HepG2 (cell line): ENCODE measurements around the gene GIMAP1. TPM values are rescaled to one million over a fixed set of nuclear protein-coding genes. Genes with fewer than 3 reads are reported as not detected.

ENCODE experiments used
- ATAC-seq: fragments of 200-7000 bp; cut with Tn5 transposase; 3 replicates; pipeline ENCODE4 v1.9.1; 2020; ENCODE audit warnings: mild to moderate bottlenecking, moderate library complexity
- BruUV-seq: library from RNA; stranded (reverse); fragments of 400-500 nt; replicated peaks from 2 replicates; lab custom pipeline; 2021; lab: Mats Ljungman, UMichigan
- CTCF ChIA-PET: fragments of 300-600 bp; formaldehyde crosslinking; extraction: SDS; loops from one replicate; lab custom pipeline; 2021; ENCODE audit warnings: low total read pairs, inconsistent platforms, low intra/inter-chr PET ratio; lab: Yijun Ruan, JAX
- POLR2A ChIA-PET: fragments of 350-600 bp; sonication (Branson Sonifier 250); formaldehyde crosslinking; loops from one replicate; lab custom pipeline; 2020; ENCODE audit warnings: antibody characterized with exemption, inconsistent platforms; lab: Yijun Ruan, JAX
- DNase-seq: peaks from one replicate; pipeline ENCODE4 v3.0.0-alpha.2; 2015; ENCODE audit warnings: low spot score
- FAIRE-seq: peaks from 3 replicates; lab custom pipeline; 2011; peaks lifted over from hg19 to GRCh38; lab: Jason Lieb, UNC
- H2AFZ ChIP-seq: one replicate; pipeline ENCODE4 v1.6.1; 2011; ENCODE audit warnings: low read length, inconsistent platforms
- H3K27ac ChIP-seq: fragments of 300-600 bp; 3 replicates; pipeline ENCODE4 v1.8.0; 2011; ENCODE audit warnings: mixed run types, mild to moderate bottlenecking, mixed read lengths, low read length, inconsistent platforms; ENCODE audit not compliant: insufficient read depth; ENCODE audit errors: extremely low read length
- H3K27me3 ChIP-seq, 2 experiments: fragments of 200-600 bp in 1 of 2; 2 replicates in 1 of 2; 3 replicates in 1 of 2; pipeline versions ENCODE4 v1.6.0 to v1.8.0; 2011; ENCODE audit warnings: low read length in 2 of 2, mild to moderate bottlenecking in 2 of 2, moderate library complexity in 2 of 2, inconsistent platforms in 1 of 2; ENCODE audit not compliant: insufficient read depth in 2 of 2, control insufficient read depth in 1 of 2
- H3K36me3 ChIP-seq, 2 experiments: fragments of 200-600 bp in 1 of 2; replicated peaks in 1 of 2; 2 replicates in 1 of 2; 3 replicates in 1 of 2; pipeline versions ENCODE4 v1.5.1 to v1.8.0; 2011; ENCODE audit warnings: low read length in 2 of 2, inconsistent platforms in 1 of 2; ENCODE audit not compliant: insufficient read depth in 2 of 2, control insufficient read depth in 1 of 2
- H3K4me1 ChIP-seq: 2 replicates; pipeline ENCODE4 v1.5.1; 2012; ENCODE audit warnings: low read length, inconsistent platforms; ENCODE audit not compliant: insufficient read depth
- H3K4me2 ChIP-seq: 2 replicates; pipeline ENCODE4 v1.6.0; 2011; ENCODE audit warnings: low read depth, low read length, inconsistent platforms
- H3K4me3 ChIP-seq, 3 experiments: fragments of 200-600 bp in 1 of 3; sonication (generic), shearing (Covaris generic) in 1 of 3; replicated peaks in 1 of 3; 2 replicates each; pipeline ENCODE4 v1.5.1; 2011 to 2016; ENCODE audit warnings: low read length in 3 of 3, inconsistent platforms in 2 of 3, low read depth in 2 of 3, mild to moderate bottlenecking in 2 of 3, control low read depth in 1 of 3, mixed read lengths in 1 of 3; ENCODE audit not compliant: insufficient read depth in 1 of 3
- H3K79me2 ChIP-seq: one replicate; pipeline ENCODE4 v1.6.1; 2011; ENCODE audit warnings: low read length, inconsistent platforms; ENCODE audit not compliant: insufficient read depth
- H3K9ac ChIP-seq: 2 replicates; pipeline ENCODE4 v1.6.0; 2011; ENCODE audit warnings: mild to moderate bottlenecking, low read depth, low read length, inconsistent platforms; ENCODE audit not compliant: insufficient read depth
- H3K9me3 ChIP-seq: 2 replicates; pipeline ENCODE4 v1.5.1; 2012; ENCODE audit warnings: mild to moderate bottlenecking, low read length
- H4K20me1 ChIP-seq: 2 replicates; pipeline ENCODE4 v1.6.0; 2011; ENCODE audit warnings: inconsistent platforms, mild to moderate bottlenecking, low read length, moderate library complexity; ENCODE audit not compliant: insufficient read depth
- ATF2 ChIP-seq: sonication (generic); formaldehyde crosslinking; IDR thresholded peaks from 2 replicates; pipeline ENCODE4 v1.4.0; 2020; ENCODE audit warnings: missing genetic modification reagents
- LCORL ChIP-seq, 2 experiments: fragments of 450-650 bp in 1 of 2; sonication (generic) in 1 of 2; formaldehyde crosslinking in 1 of 2; IDR thresholded peaks; 2 replicates each; pipeline versions ENCODE4 v1.5.0 to v1.6.1; 2017 to 2020; ENCODE audit warnings: antibody characterized with exemption in 1 of 2, missing genetic modification reagents in 1 of 2
- NR2F2 ChIP-seq: IDR thresholded peaks from 2 replicates; pipeline ENCODE4 v1.6.1; 2012; ENCODE audit warnings: low read depth, inconsistent platforms, borderline replicate concordance
- NR3C1 ChIP-seq: sonication (generic); formaldehyde crosslinking; IDR thresholded peaks from 2 replicates; pipeline ENCODE4 v1.4.0; 2020; ENCODE audit warnings: missing genetic modification reagents
- REL ChIP-seq: sonication (generic); formaldehyde crosslinking; conservative IDR thresholded peaks from 2 replicates; pipeline ENCODE4 v1.8.0; 2022; ENCODE audit warnings: mild to moderate bottlenecking, missing genetic modification reagents, moderate library complexity
- ZBTB46 ChIP-seq: sonication (generic); formaldehyde crosslinking; IDR thresholded peaks from 2 replicates; pipeline ENCODE4 v1.4.0; 2020; ENCODE audit warnings: mild to moderate bottlenecking, missing genetic modification reagents, borderline replicate concordance
- ZFP91 ChIP-seq: sonication (generic); formaldehyde crosslinking; IDR thresholded peaks from 2 replicates; pipeline ENCODE4 v1.9.0; 2022; ENCODE audit warnings: missing genetic modification reagents, mild to moderate bottlenecking, borderline replicate concordance
- ZFX ChIP-seq: sonication (generic); formaldehyde crosslinking; IDR thresholded peaks from 2 replicates; pipeline ENCODE4 v1.4.0; 2020; ENCODE audit warnings: mild to moderate bottlenecking, low read depth, missing genetic modification reagents, moderate library complexity
- ZHX2 ChIP-seq, 2 experiments: sonication (generic) in 1 of 2; formaldehyde crosslinking in 1 of 2; IDR thresholded peaks; 2 replicates each; pipeline versions ENCODE4 v1.6.1 to v1.9.0; 2014 to 2022; ENCODE audit warnings: antibody characterized with exemption in 1 of 2, borderline replicate concordance in 1 of 2, inconsistent platforms in 1 of 2, low read depth in 1 of 2, missing genetic modification reagents in 1 of 2
- ZNF441 ChIP-seq: sonication (generic); formaldehyde crosslinking; IDR thresholded peaks from 2 replicates; pipeline ENCODE4 v1.7.0; 2021; ENCODE audit warnings: missing genetic modification reagents, borderline replicate concordance
- ZNF556 ChIP-seq: sonication (generic); formaldehyde crosslinking; IDR thresholded peaks from 2 replicates; pipeline ENCODE4 v1.4.0; 2020; ENCODE audit warnings: mild to moderate bottlenecking, missing genetic modification reagents, borderline replicate concordance
- WGBS: methylation state at CpG from one replicate; pipeline ENCODE4 v1.1.6; 2017; ENCODE audit warnings: low lambda C conversion rate; 5-methylcytosine and 5-hydroxymethylcytosine counted together
- in situ Hi-C: cut with HindIII; loops from 2 replicates; pipeline ENCODE4 v1.10.0; 2017; ENCODE audit warnings: low pct_unique_long_range_greater_than_20kb; ENCODE audit not compliant: extremely low pct_ligation_motif_present
- intact Hi-C: fragments of 100-400 bp; cut with micrococcal nuclease; formaldehyde crosslinking; loops from one replicate; pipeline ENCODE4 v1.10.0; 2022; ENCODE audit not compliant: unreplicated experiment
- polyA plus RNA-seq, 8 experiments: library from polyadenylated mRNA; depleted of rRNA in 3 of 8; stranded (reverse) in 7 of 8; unstranded in 1 of 8; fragments of >200 nt; fragmentation: Illumina TruSeq in 4 of 8; extraction: Trizol in 4 of 8; gene quantifications; 2 replicates each; pipeline versions ENCODE4 v1.2.1 to v1.2.3, GENCODE V29; 2011 to 2016; ENCODE audit warnings: low read depth in 4 of 8, missing spikeins in 1 of 8, mixed read lengths in 1 of 8; ENCODE audit not compliant: insufficient read depth in 1 of 8
- total RNA-seq, 5 experiments: library from RNA; depleted of rRNA; stranded (reverse); fragments of >200 nt; fragmentation: Illumina TruSeq; extraction: Trizol; gene quantifications; 2 replicates each; pipeline ENCODE4 v1.2.3, GENCODE V29; 2016; ENCODE audit warnings: low read depth in 1 of 5

Gene GIMAP1
- total and polyA plus RNA-seq, 2 of the 13 experiments (the other 11 are each of a cell fraction or from before 2014, with no cell fraction given) = not detected

GRCh38 chr7:150727381-150727780, 11.0 kb downstream of the GIMAP1 start:
- BruUV-seq = no TSS peak
- 3% methylated on average over 3 of the region's 3 CpGs for WGBS
- CTCF ChIA-PET = no interaction called here
- no peak overlapping the region for H3K9ac ChIP-seq
- FAIRE-seq (peak; percentile 92), ATAC-seq (peak; percentile 83), DNase-seq (peak; percentile 82)
- no peaks in the 10 kb centered on the region for H4K20me1 ChIP-seq
- POLR2A ChIA-PET = no interaction called here
- peak overlapping the region; percentile 13; the same call in 1 of the 2 replicates for H3K4me2 ChIP-seq
- H3K9me3 ChIP-seq = no peaks in the 10 kb centered on the region
- peaks cover 14% of the 10 kb centered on the region for H3K4me1 ChIP-seq
- H3K36me3 ChIP-seq = no peaks in the 10 kb centered on the region
- H3K79me2 ChIP-seq = no peaks in the 10 kb centered on the region
- peaks cover 0 to 5% of the 10 kb centered on the region in 2 experiments; a peak in 2 of 5 replicates for H3K27me3 ChIP-seq
- H3K27ac ChIP-seq = no peak overlapping the region
- intact Hi-C loops = no loop called here
- H3K4me3 ChIP-seq = no peak overlapping the region
- no peak overlapping the region for H2AFZ ChIP-seq
- in situ Hi-C loops = no loop called here
- TF ChIP-seq ZFX (CRISPR knock-in tag) (peak; percentile 26; the same call in 1 of the 2 replicates), ZHX2 (IDR thresholded peaks at IDR 0.05; ENCODE audit: low read depth) (no peak), ZHX2 (CRISPR knock-in tag; IDR thresholded peaks at IDR 0.05; ENCODE audit: borderline replicate concordance) (no peak), NR2F2 (peak; percentile 48; the same call in 1 of the 2 replicates), NR3C1 (CRISPR knock-in tag) (no peak), ZFP91 (CRISPR knock-in tag) (no peak), REL (CRISPR knock-in tag) (no peak), ZNF441 (CRISPR knock-in tag) (no peak), LCORL (IDR thresholded peaks at IDR 0.05) (no peak), LCORL (CRISPR knock-in tag; IDR thresholded peaks at IDR 0.05) (0 out of 2 replicates have a peak, but pooled peaks have one; percentile 24), ATF2 (CRISPR knock-in tag) (peak; percentile 75; the same call in 1 of the 2 replicates), ZBTB46 (CRISPR knock-in tag) (no peak), ZNF556 (CRISPR knock-in tag) (peak; percentile 41; the same call in 1 of the 2 replicates)
